Endothelial cell of umbilical vein (primary cell): Measurements from ENCODE around the gene ADARB2. TPM values are rescaled to one million over a fixed set of nuclear protein-coding genes. Genes with fewer than 3 reads are reported as not detected.

Experiments
- BruUV-seq: library from RNA; stranded (reverse); fragments of 400-500 nt; replicated peaks from 2 replicates; lab custom pipeline; 2021; lab: Mats Ljungman, UMichigan
- CTCF ChIA-PET: fragments of 300-600, 350-600 bp; sonication (Branson Sonifier 250); formaldehyde crosslinking; loops from one replicate; lab custom pipeline; 2021; ENCODE audit warnings: antibody characterized with exemption, inconsistent platforms; lab: Charles Lee
- POLR2A ChIA-PET: fragments of 300-600, 350-600 bp; sonication (Branson Sonifier 250); formaldehyde crosslinking; loops from one replicate; lab custom pipeline; 2021; ENCODE audit warnings: antibody characterized with exemption, inconsistent platforms; lab: Charles Lee
- DNase-seq: peaks from one replicate; pipeline ENCODE4 v3.0.0-alpha.2; 2011; ENCODE audit warnings: low read depth, low spot score
- FAIRE-seq: peaks from 2 replicates; lab custom pipeline; 2011; peaks lifted over from hg19 to GRCh38; lab: Jason Lieb, UNC
- H2AFZ ChIP-seq: 2 replicates; pipeline ENCODE4 v1.6.0; 2012; ENCODE audit warnings: low read depth, low read length, control low read depth, inconsistent platforms
- H3K27ac ChIP-seq: 2 replicates; pipeline ENCODE4 v1.5.1; 2011; ENCODE audit warnings: low read depth, mild to moderate bottlenecking, control low read depth, low read length, moderate library complexity; ENCODE audit not compliant: insufficient read depth
- H3K27me3 ChIP-seq, 2 experiments: 2 replicates each; pipeline versions ENCODE4 v1.6.0 to v1.6.1; 2011; ENCODE audit warnings: low read length in 2 of 2, mixed read lengths in 1 of 2; ENCODE audit not compliant: control insufficient read depth in 2 of 2, insufficient read depth in 2 of 2
- H3K36me3 ChIP-seq, 2 experiments: 2 replicates in 1 of 2; 3 replicates in 1 of 2; pipeline ENCODE4 v1.5.1; 2011; ENCODE audit warnings: low read length in 2 of 2, mild to moderate bottlenecking in 1 of 2, moderate library complexity in 1 of 2; ENCODE audit not compliant: control insufficient read depth in 2 of 2, insufficient read depth in 2 of 2; ENCODE audit errors: extremely low read depth in 1 of 2
- H3K4me1 ChIP-seq: 3 replicates; pipeline ENCODE4 v1.5.1; 2011; ENCODE audit warnings: mild to moderate bottlenecking, low read length; ENCODE audit not compliant: control insufficient read depth, insufficient read depth; ENCODE audit errors: extremely low read depth
- H3K4me2 ChIP-seq: 2 replicates; pipeline ENCODE4 v1.6.1; 2011; ENCODE audit warnings: low read length, control low read depth, mixed read lengths; ENCODE audit not compliant: insufficient read depth
- H3K4me3 ChIP-seq, 3 experiments: fragments of 200-600 bp in 1 of 3; sonication (generic), shearing (Covaris generic) in 1 of 3; replicated peaks in 1 of 3; 2 replicates each; pipeline ENCODE4 v1.5.1; 2011 to 2016; ENCODE audit warnings: control low read depth in 3 of 3, low read length in 3 of 3, mild to moderate bottlenecking in 2 of 3, inconsistent platforms in 1 of 3, low read depth in 1 of 3, moderate library complexity in 1 of 3; ENCODE audit not compliant: insufficient read depth in 1 of 3
- H3K79me2 ChIP-seq: 2 replicates; pipeline ENCODE4 v1.6.0; 2012; ENCODE audit warnings: low read length, inconsistent platforms; ENCODE audit not compliant: control insufficient read depth, insufficient read depth
- H3K9ac ChIP-seq: replicated peaks from 2 replicates; pipeline ENCODE3; 2011; ENCODE audit warnings: low read length, control low read depth; ENCODE audit not compliant: insufficient read depth; ENCODE audit errors: extremely low read depth
- H3K9me1 ChIP-seq: replicated peaks from 3 replicates; pipeline ENCODE4 v1.6.0; 2011; ENCODE audit warnings: mild to moderate bottlenecking, low read length; ENCODE audit not compliant: control insufficient read depth, insufficient read depth; ENCODE audit errors: extremely low read depth
- H3K9me3 ChIP-seq: replicated peaks from 2 replicates; pipeline ENCODE4 v1.5.1; 2012; ENCODE audit warnings: low read length, inconsistent platforms; ENCODE audit not compliant: control insufficient read depth, insufficient read depth
- H4K20me1 ChIP-seq: replicated peaks from 2 replicates; pipeline ENCODE3; 2011; ENCODE audit warnings: mild to moderate bottlenecking, low read length; ENCODE audit not compliant: control insufficient read depth, insufficient read depth; ENCODE audit errors: extremely low read depth
- CTCF ChIP-seq, 2 donors: IDR thresholded peaks; 1 replicate in 1 of 2; 2 replicates in 1 of 2; pipeline ENCODE4 v1.5.1; 2011; ENCODE audit warnings: low read length in 2 of 2, mild to moderate bottlenecking in 2 of 2, moderate library complexity in 2 of 2, control low read depth in 1 of 2, inconsistent platforms in 1 of 2, low read depth in 1 of 2; ENCODE audit not compliant: insufficient read depth in 1 of 2; ENCODE audit errors: extremely low read depth in 1 of 2
- EZH2 ChIP-seq: IDR thresholded peaks from 2 replicates; pipeline ENCODE4 v1.6.1; 2012; ENCODE audit warnings: borderline replicate concordance, low read depth, mild to moderate bottlenecking, moderate library complexity, low read length, inconsistent platforms; ENCODE audit not compliant: severe bottlenecking
- FOS ChIP-seq: IDR thresholded peaks from 2 replicates; pipeline ENCODE4 v1.6.1; 2011; ENCODE audit warnings: mild to moderate bottlenecking, low read length, moderate library complexity, borderline replicate concordance; ENCODE audit not compliant: insufficient read depth
- GATA2 ChIP-seq: IDR thresholded peaks from 2 replicates; pipeline ENCODE4 v1.7.0; 2011; ENCODE audit warnings: low read depth, mild to moderate bottlenecking, moderate library complexity, mixed read lengths, low read length; ENCODE audit not compliant: insufficient read length, insufficient read depth
- JUN ChIP-seq: IDR thresholded peaks from 2 replicates; pipeline ENCODE4 v1.6.1; 2011; ENCODE audit warnings: borderline replicate concordance, low read depth; ENCODE audit not compliant: insufficient read length, insufficient read depth
- MAX ChIP-seq: IDR thresholded peaks from 2 replicates; pipeline ENCODE4 v1.6.1; 2011; ENCODE audit not compliant: insufficient read depth, insufficient read length
- MYC ChIP-seq: IDR thresholded peaks from one replicate; pipeline ENCODE4 v1.6.1; 2011; ENCODE audit warnings: mild to moderate bottlenecking, low read depth, low read length
- POLR2A ChIP-seq: IDR thresholded peaks from 2 replicates; pipeline ENCODE4 v1.6.1; 2012; ENCODE audit warnings: low read depth, mild to moderate bottlenecking, control low read depth, low read length
- POLR2AphosphoS5 ChIP-seq: IDR thresholded peaks from 2 replicates; pipeline ENCODE4 v1.6.1; 2012; ENCODE audit warnings: low read depth, mild to moderate bottlenecking, control low read depth, low read length, moderate library complexity; ENCODE audit not compliant: insufficient read depth
- dilution Hi-C: fragments of 300-500 bp; cut with MboI; formaldehyde crosslinking; loops from one replicate; pipeline ENCODE4 v1.15.0; 2019; ENCODE audit warnings: low sequenced_read_pairs; ENCODE audit not compliant: extremely low pct_ligation_motif_present
- intact Hi-C: fragments of 100-400 bp; cut with micrococcal nuclease; formaldehyde crosslinking; loops from one replicate; pipeline ENCODE4 v1.10.0; 2022
- polyA plus RNA-seq, 4 experiments: library from polyadenylated mRNA; depleted of rRNA in 3 of 4; stranded (reverse) in 3 of 4; unstranded in 1 of 4; fragments of >200 nt; gene quantifications; 2 replicates each; pipeline versions ENCODE4 v1.2.1 to v1.2.3, GENCODE V29; 2011 to 2012; ENCODE audit warnings: missing spikeins in 1 of 4
- total RNA-seq: library from RNA; stranded (reverse); gene quantifications from 2 replicates; pipeline ENCODE4 v1.2.3, GENCODE V29; 2021

The ADARB2 gene
- total and polyA plus RNA-seq, 2 donors (not counting 3 experiments of a cell fraction or from before 2014, with no cell fraction given): not detected

GRCh38 chr10:1741450-1741849 is 4.1 kb upstream of the ADARB2 start:
- H3K27ac ChIP-seq: no peak overlapping the region
- no peak for TF ChIP-seq POLR2A
- no peak for TF ChIP-seq GATA2
- TF ChIP-seq POLR2AphosphoS5: no peak
- no peak for TF ChIP-seq FOS
- no peak for TF ChIP-seq MYC
- no peak for TF ChIP-seq MAX
- TF ChIP-seq EZH2: no peak
- TF ChIP-seq JUN: no peak
- TF ChIP-seq CTCF (IDR thresholded peaks at IDR 0.05; ENCODE audit: extremely low read depth in 1 of 2, insufficient read depth in 1 of 2, low read depth in 1 of 2, low read length in 2 of 2): no peak
- no peaks in the 10 kb centered on the region for H3K36me3 ChIP-seq
- no peak for DNase-seq
- H3K4me1 ChIP-seq: no peaks in the 10 kb centered on the region
- no TSS peak for BruUV-seq
- ChIA-PET CTCF (no interaction called here), POLR2A (no interaction called here)
- H3K27me3 ChIP-seq: no peaks in the 10 kb centered on the region
- H3K9ac ChIP-seq: no peak overlapping the region
- H3K79me2 ChIP-seq: no peaks in the 10 kb centered on the region
- H3K4me3 ChIP-seq: no peak overlapping the region
- no peaks in the 10 kb centered on the region for H3K9me1 ChIP-seq
- dilution Hi-C loops (no loop called here), intact Hi-C loops (no loop called here)
- no peaks in the 10 kb centered on the region for H3K9me3 ChIP-seq
- FAIRE-seq: no peak
- H2AFZ ChIP-seq: no peak overlapping the region
- no peak overlapping the region for H3K4me2 ChIP-seq
- H4K20me1 ChIP-seq: no peaks in the 10 kb centered on the region
